NCI-H128 (cell line): ENCODE measurements around the gene CA11.
"Not testable (repeated sequence)": the region's sequence is repeated elsewhere in the genome, so short reads cannot be mapped to it uniquely, and the experiment has no call there.

Experiments
- DNase-seq: peaks from one replicate; lab custom pipeline; 2025; ENCODE audit not compliant: unreplicated experiment; lab: John Stamatoyannopoulos, UW

The CA11 gene

DNA sequence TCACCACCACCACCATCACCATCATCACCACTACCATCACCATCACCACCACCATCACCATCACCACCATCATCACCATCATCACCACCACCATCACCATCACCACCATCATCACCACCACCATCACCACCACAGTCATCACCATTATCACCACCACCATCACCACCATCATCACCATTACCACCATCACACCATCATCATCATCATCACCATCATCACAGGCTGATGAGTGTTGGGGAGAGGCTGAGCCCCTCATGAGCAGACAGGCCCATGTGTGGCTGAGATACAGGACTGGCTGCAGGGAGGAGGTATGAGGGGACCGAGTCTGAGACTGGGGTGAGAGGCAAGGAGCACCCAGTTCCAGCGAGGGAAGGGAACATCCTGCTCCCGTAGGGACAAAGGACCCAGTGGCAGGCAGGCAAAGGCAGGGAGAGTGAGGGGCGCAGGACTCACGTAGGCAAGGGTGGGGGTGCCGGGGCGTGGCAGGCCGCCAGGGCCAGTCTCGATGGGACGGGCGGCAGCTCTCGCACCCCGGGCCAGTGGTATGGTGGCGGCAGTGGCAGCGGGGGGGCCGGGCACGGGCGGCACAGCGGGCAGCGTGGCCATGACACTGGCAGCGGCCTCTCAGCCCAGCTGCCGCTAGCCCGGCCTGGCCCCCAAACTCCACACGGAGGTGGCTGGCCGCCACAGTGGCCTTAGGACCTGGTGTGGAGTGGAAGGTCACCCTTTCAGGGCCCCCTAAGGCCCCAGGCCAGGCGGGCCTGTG, 24.1 kb upstream of the CA11 start:
- no peak for DNase-seq

DNA sequence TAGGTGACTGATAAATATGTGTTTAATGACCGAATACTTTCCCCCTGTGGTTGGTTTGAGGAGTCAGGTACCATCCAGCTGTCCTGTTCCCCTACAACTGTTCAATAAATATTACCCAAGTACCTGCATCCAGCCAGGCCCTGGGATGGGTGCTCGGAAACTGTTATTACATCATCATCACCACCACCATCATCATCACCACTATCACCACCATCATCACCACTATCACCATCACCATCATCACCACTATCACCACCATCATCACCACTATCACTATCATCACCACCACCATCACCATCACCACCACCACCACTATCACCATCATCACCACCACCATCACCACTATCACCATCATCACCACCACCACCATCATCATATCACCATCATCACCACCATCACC, 22.8 kb upstream of the CA11 start:
- DNase-seq: no peak

DNA sequence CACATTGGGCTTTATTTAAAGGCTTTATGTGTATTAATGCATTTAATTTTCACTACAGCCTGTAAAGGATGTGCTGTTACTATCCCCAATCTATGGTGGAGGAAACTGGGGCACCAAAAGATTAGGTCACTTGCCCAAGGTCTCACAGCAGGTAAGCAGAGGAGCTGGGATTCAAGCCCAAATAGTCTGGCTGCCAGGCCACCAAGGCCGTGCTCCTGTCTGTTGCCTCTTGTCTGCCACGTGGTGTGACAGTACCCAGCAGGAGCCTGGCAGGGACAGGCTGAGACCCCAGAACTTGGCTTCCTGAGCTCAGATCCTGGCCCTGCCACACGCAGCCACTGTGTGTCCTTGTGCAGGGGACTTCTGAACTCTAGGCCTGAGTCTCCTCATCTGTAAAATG, 22.3 kb upstream of the CA11 start:
- DNase-seq: no peak

DNA sequence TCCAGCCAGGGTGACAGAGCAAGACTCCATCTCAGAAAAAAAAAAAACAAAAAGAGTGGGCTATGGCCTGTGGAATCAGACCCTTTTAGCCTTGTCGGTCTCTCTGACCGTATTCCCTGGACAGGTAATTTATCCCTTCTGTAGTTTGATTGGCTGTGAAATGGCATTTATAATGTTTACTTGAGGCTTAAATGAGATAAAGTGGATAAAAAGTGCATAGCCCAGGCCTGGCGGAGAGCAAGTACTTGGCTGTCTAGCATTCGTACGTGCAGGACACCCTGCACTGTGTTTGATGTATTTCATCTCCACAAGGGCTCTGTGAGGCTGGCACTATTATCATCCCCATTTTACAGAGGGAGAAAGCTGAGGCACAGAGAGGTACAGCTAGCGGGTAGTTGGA, 19.8 kb upstream of the CA11 start:
- DNase-seq: no peak

DNA sequence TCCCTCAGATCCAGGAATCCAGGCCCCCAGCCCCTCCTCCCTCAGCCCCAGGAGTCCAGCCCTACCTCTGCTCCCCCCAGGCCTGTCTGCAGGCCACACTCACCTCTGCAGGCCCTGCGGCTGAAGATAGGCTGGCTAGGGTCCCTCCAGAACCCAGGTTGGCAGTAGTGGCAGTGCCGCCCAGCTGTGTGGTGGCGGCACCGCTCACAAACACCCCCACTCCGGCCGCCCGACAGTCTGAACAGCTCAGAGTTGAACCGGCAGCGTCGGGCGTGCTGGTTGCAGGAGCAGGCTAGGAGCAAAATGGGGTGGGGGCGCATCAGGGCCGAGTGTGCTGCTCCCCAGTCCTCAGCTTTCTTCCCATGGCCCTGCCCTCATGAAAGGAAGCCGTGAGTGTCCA, 18.5 kb upstream of the CA11 start:
- no peak for DNase-seq

DNA sequence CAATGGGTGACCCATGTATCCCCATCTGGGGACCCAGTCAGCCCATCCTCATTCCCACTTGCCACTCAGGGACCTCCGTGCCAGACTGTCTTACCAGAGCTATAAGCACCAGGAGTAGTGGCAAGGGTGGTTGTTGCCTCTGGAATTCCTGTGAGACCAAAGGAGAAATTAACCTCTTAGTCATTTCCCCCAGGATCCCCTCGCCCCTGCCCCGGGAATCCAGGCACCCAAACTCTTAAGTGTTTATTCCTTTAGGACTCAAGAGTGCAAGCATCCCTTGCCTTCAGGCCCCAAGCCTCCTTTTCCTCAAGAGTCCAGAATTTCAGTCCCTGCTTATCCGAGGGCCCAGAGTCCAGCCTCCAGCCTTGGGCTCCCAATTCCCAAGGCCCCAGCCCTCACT, 17.7 kb upstream of the CA11 start:
- no peak for DNase-seq

DNA sequence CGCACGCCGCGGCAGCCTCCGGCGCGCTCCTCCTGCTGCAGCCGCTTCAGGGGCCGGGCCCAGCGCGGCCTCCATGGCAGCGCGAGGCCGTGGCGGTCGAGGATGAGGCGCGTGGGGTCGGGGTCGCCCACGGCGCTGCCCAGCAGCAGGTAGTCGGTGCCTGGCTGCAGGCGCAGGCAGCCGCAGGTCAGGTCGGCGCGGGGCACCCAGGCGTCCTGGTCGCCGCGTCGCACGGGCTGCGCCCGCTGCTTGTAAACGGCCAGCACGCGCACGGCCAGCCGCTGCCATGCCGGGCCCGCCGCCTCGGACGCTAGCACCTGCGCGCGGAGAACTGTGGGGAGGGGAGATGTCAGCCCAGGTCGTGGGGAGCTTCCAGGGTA, 15.7 kb upstream of the CA11 start:
- DNase-seq: no peak

DNA sequence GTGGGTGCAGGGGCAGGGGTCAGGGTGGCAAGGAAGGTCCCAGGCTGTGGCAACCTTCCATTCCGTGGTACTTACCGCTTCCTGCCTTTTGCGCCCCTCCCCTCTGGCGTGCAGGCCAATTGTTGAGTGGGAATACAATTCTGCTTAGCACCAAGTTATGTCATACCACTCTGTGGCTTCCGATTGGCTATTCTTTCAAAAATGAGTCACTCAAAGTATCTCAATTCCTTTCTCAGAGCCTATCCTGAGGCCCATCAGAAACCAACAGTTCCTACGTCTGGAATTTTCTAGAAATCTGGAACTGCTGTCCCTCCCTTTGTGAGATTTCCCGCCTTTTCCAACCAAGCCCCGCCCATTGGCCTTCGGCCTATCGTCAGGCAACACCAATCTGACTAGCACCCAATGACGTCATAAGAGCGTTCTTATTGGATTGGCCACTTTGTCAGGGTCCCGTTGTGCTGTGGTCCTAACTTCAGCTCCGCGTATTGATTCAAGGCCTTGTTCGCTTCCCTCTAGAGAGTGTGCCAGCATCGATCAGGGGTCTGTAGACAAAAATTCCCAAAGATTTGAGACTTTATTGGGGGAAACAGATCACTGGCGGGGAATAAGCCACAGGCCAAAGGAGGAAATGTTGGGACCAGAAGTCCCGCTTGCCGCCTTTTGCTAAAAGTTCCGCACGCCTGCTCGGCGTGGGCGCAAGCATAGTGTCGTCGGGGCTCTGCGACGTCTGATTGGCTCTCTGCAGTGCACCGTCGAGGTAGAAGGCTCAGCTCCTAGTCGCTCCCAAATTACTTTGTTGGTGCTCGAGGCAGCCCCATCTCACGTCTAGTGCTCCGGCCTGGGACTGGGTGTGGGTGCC, 15.1 kb upstream of the CA11 start:
- DNase-seq: no peak

DNA sequence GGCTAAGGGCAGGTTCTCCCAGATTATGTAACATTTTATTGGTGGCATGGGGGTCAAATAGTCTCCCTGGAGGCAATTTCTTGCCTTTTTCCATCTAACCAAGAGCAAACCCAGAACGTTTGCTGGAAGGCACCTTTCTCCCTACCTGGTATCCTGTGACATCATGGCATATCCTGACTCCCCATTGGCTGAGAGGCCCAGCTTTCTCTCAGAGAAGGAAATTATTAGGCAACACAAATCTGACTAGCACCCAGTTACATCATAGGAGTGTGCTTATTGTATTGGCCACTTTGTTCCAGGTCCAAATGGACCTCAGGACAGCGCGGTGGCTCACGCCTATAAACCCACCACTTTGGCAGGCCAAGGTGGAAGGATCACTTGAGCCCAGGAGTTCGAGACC, 13.8 kb upstream of the CA11 start:
- no peak for DNase-seq

DNA sequence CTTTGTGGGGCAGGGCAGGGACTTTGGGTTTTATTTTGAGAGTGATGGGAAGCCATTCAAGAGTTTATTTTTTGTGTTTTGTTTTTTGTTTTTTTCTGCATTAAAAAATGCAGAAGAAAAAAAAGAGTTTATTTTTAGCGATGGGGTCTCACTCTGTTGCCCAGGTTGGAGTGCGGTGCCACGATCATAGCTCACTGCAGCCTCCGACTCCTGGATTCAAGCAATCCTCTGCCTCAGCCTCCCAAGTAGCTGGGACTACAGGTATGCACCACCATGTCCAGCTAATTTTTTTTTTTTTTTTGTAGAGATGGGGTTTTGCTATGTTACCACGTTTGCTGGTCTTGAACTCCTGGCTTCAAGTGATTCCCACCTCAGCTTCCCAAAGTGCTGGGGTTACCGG, 12.5 kb upstream of the CA11 start:
- no peak for DNase-seq

DNA sequence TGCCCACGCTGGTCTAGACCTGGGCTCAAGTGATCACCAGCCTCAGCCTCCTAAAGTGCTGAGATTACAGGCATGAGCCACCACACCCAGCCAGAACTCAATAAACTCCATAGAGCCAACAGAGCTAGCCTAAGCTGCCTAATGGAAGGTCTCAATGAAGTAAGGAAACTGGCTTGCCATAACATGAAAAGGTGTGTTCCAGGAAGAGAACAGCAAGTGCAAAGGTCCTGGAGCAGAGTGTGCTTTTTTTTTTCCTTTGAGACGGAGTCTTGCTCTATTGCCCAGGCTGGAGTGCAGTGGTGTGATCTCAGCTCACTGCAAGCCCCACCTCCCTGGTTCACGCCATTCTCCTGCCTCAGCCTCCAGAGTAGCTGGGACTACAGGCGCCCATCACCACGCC, 11.8 kb upstream of the CA11 start:
- not testable (repeated sequence) for DNase-seq

DNA sequence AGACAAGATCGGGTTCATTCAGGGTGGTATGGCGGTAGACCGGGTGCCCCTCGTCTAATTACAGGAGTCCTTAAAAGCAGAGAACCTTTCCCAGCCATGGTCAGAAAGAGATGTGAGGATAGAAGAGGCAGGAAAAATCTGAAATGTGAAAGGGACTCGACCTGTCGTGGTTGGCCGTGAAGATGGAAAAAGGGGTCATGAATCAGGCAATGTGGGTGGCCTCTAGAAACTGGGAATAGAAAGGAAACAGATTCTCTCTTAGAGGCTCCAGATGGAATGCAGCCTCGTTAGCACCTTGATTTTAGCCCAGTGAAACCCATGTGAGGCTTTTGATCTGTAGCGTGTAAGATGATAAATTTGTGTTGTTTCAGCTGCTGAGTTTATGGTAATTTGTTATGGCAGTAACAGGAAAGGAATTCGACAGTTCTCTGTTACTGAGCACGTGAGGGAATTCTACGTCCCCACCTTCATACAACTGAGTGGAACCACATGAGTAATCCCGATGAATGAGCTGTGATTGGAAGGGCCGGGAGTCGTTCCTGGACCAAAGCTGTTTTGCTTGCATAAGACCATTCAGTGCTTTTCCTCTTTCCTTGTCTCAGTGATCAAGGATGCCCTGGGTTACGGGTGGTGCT, 11.0 kb upstream of the CA11 start:
- no peak for DNase-seq

DNA sequence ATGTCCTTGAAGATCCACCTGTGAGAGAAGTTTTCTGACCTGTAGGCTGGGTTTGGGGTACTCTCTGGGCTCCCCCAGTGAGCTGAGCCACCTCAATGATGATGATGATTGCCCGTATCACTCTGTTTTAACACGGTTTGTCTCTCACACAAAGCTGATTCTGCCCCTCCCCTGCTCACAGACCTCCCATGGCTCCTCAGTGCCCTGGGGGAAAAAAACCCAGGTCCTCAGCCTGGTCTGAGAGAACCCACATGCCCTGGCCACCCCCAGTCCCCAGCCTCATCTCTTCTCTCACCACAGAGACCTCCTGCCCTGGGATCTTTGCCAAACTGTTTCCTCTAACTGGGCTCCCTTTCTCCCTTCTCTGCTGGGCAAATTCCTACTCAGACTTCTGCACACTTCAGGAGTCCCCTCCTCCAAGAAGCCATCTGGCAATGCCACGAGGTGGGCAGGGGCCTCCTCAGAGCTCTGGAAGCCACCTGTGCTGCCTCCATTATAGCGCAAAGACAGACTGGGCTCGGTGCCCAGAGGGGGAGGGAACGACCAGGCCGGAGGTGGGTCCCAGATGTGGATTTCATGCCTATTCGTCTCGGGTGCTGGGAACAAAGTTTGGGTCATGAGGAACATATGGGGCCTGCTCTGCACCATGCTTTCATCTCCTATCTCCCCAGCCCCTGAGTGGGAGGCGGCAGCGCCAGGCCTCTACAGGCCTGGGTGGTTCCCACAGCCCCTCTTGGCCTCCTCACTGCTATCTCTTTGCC, 8.5 kb upstream of the CA11 start:
- no peak for DNase-seq

DNA sequence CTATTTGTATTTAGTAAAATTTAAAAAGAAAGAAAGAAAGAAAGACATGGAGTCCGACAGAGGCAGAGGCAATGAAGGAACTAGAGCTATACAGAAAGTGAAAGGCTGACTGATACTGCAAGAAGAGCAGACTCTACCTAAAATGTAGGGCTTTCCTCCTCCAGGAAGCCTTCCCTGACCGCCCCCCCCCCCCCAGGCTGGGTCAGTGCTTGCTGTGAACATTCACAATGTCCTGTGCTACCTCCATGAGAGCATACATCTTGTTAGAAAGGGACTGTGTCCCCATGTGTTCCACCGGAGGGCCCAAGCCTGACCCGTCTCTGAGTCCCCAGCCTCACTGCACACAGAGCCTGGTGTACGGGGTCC, 5.7 kb upstream of the CA11 start:
- no peak for DNase-seq

DNA sequence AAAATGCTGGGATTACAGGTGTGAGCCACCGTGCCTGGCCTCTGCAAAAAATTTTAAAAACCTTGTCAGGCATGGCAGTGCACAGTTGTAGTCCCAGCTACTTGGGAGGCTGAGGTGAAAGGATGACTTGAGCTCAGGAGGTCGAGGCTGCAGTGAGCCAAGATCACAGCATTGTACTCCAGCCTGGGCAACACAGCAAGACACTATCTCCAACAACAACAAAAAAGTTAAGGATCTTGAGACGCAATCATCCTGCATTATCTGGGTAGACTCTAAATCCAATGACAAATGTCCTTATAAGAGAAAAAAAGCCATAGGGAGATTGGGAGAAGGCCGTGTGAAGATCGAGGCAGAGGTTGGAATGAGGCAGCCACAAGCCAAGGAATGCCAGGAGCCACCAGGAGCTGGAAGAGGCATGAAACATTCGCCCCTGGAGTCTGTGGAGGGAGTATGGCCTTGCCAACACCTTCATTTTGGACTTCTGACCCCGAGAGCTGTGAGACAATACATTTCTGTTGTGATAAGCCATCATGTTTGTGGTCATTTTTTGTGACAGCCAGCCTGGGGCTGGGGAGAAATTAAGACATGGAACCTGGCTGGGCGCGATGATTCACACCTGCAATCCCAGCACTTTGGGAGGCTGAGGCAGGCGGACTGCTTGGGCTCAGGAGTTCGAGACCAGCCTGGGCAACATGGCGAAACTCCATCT, 5.1 kb upstream of the CA11 start:
- DNase-seq: no peak

DNA sequence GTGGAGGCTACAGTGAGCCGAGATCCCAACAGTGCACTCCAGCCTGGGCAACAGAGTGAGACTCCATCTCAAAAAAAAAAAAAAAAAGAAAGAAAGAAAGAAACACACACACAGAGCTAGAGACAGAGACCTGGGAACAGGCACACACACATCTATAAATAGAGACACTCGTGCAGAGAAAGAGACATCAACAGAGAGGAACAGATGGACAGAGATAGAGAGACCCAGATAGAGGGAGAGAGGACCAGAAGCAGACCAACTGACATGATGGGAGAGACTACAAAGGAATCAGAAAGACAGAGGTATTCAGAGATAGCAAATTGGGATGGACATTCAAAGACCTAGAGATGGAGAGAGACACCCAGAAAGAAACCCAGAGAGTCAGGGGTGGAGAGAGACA, 2.1 kb upstream of the CA11 start:
- no peak for DNase-seq

DNA sequence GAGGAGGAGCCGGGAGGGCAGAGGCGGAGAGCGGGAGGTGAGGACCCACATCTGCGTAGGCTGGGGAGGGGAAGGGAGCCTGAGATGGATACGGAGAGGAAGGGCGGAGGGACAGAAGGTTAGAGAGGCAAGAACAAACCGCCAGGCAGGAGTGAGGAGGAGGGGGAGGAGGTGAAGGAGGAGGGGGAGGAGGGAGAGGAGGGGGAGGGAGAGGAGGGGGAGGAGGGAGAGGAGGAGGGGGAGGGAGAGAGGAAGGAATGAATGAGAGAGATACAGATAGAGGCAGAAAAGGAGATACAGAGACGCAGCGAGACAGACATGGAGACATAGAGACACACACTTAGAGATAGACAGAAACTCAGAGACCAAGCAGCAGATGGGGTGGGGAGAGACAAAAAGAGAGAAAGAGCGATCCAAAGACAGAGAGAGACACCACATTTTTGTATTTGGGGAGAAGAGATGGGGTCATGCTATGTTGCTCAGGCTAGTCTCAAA, 782 bp upstream of the CA11 start:
- DNase-seq: no peak

DNA sequence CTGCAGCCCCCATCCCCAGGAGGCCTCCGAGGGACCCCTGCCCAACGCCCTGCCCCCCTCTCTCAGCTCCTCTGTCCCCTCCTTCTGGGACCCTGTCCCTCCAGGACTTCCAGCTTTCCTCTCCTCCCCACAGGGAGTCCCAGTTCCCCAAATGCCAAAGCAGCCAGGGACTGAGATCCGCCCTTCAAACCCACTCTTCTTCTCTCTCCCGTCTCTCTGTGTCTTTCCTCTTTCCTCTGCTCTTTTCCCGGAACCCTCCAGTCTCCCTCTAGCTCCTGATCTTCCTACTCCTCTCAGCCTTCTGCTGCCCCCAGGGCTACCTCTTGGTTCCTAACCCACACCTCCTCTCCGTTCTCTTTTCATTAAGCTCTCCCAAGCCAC, 377 bp downstream of the CA11 start:
- no peak for DNase-seq

DNA sequence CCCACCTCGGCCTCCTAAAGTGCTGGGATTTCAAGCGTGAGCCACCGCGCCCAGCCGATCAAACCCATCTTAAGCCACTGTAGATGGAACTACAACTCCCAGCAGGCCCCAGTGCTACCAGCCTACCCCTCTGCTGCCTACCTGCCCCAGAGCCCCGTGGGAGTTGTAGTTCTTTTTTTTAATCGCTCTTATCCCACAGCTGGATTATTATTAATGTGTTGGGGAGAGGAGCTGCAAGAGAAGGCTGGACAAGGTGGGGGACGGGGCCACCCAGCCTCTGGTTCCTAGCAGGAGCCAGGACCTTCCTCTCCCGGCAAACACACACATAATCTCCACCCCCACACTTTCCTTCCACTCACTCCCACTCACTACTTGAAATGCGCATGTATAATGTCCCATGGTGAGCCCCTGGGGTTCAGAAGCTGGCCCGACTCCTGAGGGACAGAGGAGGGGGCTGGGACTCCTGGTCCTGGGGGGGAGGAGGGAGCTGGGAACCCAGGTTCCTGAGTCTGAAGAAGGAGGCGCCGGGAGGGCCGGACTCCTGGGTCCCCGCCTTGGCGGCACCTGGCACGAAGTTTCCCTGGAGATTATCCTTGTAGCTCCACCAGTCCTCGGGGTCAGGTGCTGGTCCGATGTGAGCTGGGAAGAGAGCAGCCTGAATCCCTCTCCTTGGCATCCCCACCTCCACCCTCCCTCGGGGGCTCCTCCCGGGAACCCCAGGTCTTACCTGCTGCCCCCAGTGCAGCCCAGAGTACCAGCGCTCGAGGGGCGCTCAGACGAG, 958 bp downstream of the CA11 start:
- DNase-seq: peak; percentile 16

DNA sequence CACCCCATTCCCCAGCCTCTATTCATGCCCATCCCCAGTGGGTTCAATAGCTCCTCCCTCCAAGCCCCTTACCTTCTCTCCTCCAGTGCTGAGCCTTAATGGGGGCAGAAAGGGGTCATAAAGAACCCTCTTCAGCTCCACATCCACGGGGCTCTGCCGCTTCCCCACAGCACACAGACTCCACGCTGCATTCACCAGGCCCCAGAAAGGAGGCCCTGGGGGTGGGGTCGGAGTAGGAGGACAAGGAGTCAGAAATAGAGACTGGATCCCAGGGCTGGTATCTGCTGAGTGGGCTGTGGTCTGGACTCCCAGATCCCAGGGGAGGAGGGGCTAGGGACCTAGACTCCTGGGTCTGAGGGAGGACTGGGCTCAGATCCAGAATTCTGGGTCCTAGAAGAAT, 1.6 kb downstream of the CA11 start:
- DNase-seq: no peak
